GM18507 (cell line): ENCODE results near the gene HOOK2.
A peak's percentile ranks its signal among the peaks of the same experiment; 100 is the strongest.
"Not testable (repeated sequence)": the region's sequence is repeated elsewhere in the genome, so short reads cannot be mapped to it uniquely, and the experiment has no call there.

ENCODE experiments used
- DNase-seq: peaks from one replicate; pipeline ENCODE4 v3.0.0; 2011; ENCODE audit warnings: low read depth; ENCODE audit not compliant: insufficient read length; ENCODE audit errors: extremely low spot score
- FAIRE-seq: peaks from 2 replicates; lab custom pipeline; 2011; peaks lifted over from hg19 to GRCh38; lab: Jason Lieb, UNC

HOOK2 gene

GRCh38 chr19:12727745-12728433, 47.5 kb downstream of the HOOK2 start:
- FAIRE-seq (no peak), DNase-seq (no peak)

- FAIRE-seq (no peak), DNase-seq (no peak)
Observed at GRCh38 chr19:12726988-12727316, 48.4 kb downstream of the HOOK2 start.

- FAIRE-seq, DNase-seq: not testable (repeated sequence)
Observed at GRCh38 chr19:12725612-12726011, 49.7 kb downstream of the HOOK2 start.

- FAIRE-seq: peak; percentile 90
Observed at GRCh38 chr19:12723641-12724426, 51.5 kb downstream of the HOOK2 start, which contains the start of gene TNPO2. TNPO2 (minus strand) TSS chr19:12723932; CDS start chr19:12720977, 2,955 bp downstream.

GRCh38 chr19:12723381-12723640, 52.0 kb downstream of the HOOK2 start:
- no peak for DNase-seq
- FAIRE-seq: no peak

More at GRCh38 chr19:12723641-12724426, 51.5 kb downstream of the HOOK2 start, which contains the start of gene TNPO2:
- DNase-seq: no peak

GRCh38 chr19:12722566-12723380, 52.6 kb downstream of the HOOK2 start:
- DNase-seq (peak; percentile 96), FAIRE-seq (peak; percentile 97)

- FAIRE-seq (no peak), DNase-seq (peak; percentile 63)
Observed at GRCh38 chr19:12721656-12722565, 53.4 kb downstream of the HOOK2 start.

GRCh38 chr19:12720851-12721655, 54.3 kb downstream of the HOOK2 start:
- DNase-seq (no peak), FAIRE-seq (no peak)

GRCh38 chr19:12720296-12720695, 55.1 kb downstream of the HOOK2 start:
- FAIRE-seq (no peak), DNase-seq (no peak)

GRCh38 chr19:12715929-12716328, 59.4 kb downstream of the HOOK2 start:
- DNase-seq (no peak), FAIRE-seq (no peak)

GRCh38 chr19:12715102-12715501, 60.2 kb downstream of the HOOK2 start:
- FAIRE-seq: no peak
- DNase-seq: no peak

- DNase-seq, FAIRE-seq: not testable (repeated sequence)
Observed at GRCh38 chr19:12713304-12713703, 62.0 kb downstream of the HOOK2 start.
